Choroid plexus epithelial cell (primary cell): Measurements from ENCODE around the gene KCNJ11.

Experiments used
- DNase-seq: peaks from one replicate; pipeline ENCODE4 v3.0.0-alpha.2; 2010; ENCODE audit warnings: low read depth
- H3K4me3 ChIP-seq: 2 replicates; pipeline ENCODE4 v1.5.1; 2011; ENCODE audit warnings: low read depth, mild to moderate bottlenecking, control low read depth, low read length, moderate library complexity
- TF ChIP-seq, protein P1 (sequence below): conservative IDR thresholded peaks from 2 replicates; pipeline ENCODE4 v1.5.1; 2011; ENCODE audit warnings: low read depth, mild to moderate bottlenecking, control low read depth, inconsistent platforms, low read length, moderate library complexity

Gene KCNJ11

DNA sequence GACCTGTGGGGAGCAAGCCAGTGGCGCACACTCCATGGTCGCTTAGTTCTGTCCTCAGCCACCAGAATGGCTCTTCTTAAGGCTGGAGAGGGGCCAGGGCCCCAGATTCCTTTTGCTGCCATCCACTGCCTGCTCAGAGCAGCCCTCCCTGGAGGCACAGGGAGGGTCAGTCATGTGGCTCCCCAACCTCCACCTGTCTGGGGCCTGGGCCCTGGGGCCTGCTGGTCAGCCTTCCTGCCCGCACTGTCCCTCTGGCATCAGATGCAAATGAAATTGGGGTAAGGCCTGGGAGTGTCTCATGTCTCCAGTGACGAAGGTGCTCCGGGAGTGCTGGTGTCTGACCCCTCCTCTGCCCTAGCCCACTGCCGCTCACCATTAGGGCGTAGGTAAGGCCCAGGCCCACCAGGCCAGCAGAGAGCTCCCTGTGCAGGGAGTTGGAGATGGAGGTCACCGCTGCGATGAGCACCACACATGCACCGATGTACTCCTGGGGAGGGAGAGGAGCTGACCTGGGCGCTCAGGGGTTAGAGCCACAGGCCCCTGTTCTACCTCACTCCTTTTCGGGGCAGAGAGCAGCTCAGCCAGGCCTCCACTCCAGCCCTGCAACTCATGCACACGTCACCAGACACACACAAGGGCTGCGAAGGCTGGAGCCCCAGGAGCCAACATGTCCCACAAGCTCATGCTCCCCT, 9.0 kb upstream of the KCNJ11 start:
- no peak for DNase-seq
- TF ChIP-seq, protein P1, sequence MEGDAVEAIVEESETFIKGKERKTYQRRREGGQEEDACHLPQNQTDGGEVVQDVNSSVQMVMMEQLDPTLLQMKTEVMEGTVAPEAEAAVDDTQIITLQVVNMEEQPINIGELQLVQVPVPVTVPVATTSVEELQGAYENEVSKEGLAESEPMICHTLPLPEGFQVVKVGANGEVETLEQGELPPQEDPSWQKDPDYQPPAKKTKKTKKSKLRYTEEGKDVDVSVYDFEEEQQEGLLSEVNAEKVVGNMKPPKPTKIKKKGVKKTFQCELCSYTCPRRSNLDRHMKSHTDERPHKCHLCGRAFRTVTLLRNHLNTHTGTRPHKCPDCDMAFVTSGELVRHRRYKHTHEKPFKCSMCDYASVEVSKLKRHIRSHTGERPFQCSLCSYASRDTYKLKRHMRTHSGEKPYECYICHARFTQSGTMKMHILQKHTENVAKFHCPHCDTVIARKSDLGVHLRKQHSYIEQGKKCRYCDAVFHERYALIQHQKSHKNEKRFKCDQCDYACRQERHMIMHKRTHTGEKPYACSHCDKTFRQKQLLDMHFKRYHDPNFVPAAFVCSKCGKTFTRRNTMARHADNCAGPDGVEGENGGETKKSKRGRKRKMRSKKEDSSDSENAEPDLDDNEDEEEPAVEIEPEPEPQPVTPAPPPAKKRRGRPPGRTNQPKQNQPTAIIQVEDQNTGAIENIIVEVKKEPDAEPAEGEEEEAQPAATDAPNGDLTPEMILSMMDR: no peak
- no peak overlapping the region for H3K4me3 ChIP-seq

DNA sequence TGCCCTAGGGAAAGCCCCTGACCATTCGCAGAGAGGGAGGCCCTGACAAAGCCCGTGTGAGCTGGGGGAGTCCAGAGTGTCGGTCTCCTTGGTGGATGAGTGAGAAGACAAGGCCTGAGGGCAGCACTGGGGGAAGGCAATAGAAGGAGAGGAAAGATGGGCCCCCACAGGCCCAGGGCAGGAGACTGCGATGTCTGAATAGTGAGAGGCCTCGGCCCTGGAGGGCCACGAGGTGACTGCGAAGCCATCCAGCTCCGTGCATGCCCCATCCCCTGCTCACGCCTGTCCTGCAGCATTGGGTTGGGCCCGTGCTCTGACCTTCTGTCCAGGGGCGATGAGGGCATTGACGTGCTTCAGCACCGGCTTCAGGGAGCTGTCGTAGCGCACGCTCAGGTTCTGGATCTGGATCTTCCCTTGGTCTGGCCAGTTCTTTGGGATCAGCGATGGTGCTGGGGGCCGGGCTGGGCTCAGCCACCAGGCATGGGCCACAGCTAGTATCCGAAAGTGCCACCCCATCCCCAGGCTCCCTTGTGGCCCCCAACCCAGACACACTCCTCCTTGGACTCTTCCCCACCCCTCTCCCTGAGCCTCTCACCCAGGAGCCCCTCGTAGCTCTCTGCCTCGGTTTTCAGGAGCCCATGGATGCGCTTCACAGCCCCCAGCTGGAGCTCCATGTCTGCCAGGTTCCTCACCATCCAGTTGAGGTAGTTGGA, 8.3 kb upstream of the KCNJ11 start:
- TF ChIP-seq, protein P1: no peak
- H3K4me3 ChIP-seq: no peak overlapping the region
- DNase-seq: no peak

DNA sequence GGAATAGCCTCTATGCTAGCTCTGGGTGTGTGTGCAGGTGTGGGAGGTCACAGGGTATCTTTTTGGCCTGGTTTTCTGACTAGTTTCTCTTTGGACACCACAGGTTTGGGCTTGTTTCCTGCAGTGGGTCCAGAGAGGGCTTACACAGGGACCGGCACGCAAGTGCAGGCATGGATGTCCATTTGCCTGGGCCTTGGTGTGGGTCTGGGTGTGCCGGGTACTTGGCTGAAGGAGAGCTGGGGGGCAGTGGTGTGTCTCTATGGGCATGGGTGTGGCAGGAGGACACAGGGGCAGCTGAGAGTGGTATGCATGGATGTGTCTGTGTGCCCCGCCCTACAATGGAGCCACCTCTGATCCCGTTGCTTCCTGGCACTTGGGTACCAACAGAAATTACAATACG, 7.5 kb upstream of the KCNJ11 start:
- no peak overlapping the region for H3K4me3 ChIP-seq
- TF ChIP-seq, protein P1: no peak
- DNase-seq: no peak

DNA sequence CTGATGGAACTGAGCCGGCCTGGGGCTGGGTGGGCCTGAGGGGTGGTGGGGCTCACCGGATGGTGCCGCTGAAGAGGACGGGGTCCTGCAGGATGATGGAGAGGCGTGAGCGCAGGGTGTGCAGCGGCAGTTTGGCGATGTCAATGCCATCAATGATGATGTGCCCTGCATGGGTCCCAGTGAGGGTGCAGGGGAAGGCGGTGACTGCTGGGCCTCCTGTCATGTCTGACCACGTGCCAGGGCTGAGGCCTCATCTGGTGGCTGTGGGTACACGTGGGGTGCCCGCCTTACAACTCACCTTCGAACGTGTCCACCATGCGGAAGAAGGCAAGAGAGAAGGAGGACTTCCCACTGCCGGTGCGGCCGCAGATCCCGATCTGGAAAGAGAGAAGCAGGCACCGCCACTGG, 7.1 kb upstream of the KCNJ11 start:
- no peak overlapping the region for H3K4me3 ChIP-seq
- no peak for DNase-seq
- TF ChIP-seq, protein P1: no peak

DNA sequence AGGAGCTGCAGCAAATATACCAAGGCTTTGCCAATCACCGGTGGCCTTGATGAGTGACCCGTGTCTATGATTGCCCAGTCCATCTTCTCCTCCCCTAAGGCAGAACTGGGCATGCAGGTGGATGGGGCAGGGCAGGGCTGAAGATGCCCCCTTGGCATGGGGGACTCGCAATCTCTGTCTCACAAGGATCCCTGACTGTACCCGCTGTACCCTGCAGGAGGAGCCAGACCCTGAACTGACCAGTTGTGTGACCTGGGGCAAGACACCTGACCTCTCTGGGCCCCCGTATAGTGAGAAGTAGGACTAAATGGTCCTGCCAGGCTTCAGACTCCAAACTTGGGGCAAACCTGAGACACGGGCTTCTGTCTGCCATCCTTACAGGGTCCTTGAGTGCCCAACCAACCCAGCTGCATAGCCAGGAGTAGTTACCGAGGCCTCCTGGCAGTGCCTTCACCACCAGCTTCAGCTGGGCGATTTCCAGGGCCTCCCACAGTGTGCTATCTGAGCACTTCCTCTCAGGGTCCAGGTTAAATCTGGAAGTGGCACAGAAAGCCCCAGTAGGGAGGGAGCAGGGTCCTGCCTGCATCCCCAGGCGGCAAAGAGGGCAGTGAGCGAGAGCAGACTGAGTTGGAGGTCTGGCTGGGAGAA, 6.4 kb upstream of the KCNJ11 start:
- TF ChIP-seq, protein P1: no peak
- no peak for DNase-seq
- H3K4me3 ChIP-seq: no peak overlapping the region

DNA sequence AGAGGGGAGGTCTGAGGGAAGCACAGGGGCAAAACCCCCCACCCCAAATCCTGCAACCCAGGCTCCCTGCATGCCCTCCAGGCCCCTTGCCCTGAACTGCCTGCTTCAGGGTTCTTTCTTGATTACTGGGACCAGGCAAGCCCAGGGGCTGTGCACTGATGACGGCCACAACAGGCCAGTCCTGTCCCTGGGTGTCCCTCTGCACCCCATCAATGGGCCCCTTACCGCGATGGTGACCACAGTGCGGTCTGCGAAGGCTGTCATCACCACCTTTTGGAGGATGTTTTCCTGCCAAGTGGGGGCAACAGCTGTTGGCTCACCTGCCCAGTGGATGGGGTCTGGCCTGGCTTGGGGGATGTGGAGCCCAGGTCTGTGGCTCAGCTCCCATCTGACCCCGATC, 5.0 kb upstream of the KCNJ11 start:
- no peak for DNase-seq
- TF ChIP-seq, protein P1: no peak

DNA sequence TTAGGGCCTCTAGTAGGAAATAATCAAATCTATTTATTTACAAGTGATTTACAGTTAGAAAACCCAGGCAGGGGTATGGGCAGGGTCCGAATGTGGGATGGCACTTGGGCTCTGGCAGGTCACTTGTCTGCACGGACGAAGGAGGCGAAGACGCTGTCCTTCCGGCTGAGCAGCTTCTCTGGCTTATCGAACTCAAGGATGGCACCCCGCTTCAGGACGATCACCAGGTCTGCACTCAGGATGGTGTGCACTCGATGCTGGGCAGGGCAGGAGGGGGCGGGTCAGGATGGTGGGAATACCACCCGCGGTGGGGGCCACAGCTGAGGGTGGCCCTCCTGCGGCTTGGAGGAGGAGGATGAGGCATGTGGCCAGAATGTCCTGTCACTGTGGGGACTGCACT, 4.4 kb upstream of the KCNJ11 start:
- no peak for DNase-seq
- H3K4me3 ChIP-seq: no peak overlapping the region
- TF ChIP-seq, protein P1: no peak

More for the DNA sequence above, 5.0 kb upstream of the KCNJ11 start:
- H3K4me3 ChIP-seq: no peak overlapping the region
